ENCODE data around the gene MAP4K1. TPM values are rescaled to one million over a fixed set of nuclear protein-coding genes. Genes with fewer than 3 reads are reported as not detected.

MAP4K1 gene
- polyA plus RNA-seq, 2 of the 4 experiments (the other 2 are of a cell fraction), result 1.2 to 2.6 TPM

DNA sequence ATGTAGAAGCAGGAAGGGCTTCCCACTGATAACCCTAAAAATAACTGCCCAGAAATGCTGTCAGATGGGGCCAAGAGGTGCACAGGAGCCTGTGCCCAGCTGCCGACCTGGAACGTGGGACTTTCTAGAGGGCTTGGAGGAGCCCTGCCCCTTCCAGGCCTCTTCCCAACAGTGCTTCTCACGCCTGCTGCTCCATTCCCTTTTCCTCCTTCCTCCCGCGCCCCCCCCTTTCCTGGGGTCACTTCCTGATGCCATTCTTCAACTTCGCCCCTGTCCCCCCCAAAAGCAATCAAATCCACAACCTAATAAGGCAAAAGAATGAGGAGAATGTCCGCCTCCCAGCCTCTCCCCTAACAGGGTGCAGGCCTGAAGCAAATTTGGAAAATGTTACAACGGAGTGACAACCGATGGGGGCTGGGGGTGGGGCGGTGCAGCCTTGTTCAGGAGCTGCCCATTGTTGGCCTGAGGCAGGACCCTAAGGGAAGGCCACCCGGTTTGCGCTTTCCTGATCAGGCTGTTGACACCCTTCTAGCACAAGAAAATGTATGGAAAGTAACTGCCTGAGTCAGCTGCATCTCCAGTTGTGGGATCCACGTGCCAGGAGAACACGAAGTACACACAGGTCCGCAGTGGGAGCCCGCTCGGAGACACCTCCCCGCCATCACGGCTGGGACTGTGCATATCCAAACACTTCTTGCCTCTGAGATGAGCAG is 48.4 kb upstream of the MAP4K1 start:
- 42% methylated on average over 19 of the region's 19 CpGs for WGBS (ENCODE audit: missing lambda C conversion rate)
- TF ChIP-seq HOXB13 (CRISPR knock-in tag; IDR thresholded peaks at IDR 0.05; ENCODE audit: low read depth) (peak; percentile 85), FOXS1 (CRISPR knock-in tag; IDR thresholded peaks at IDR 0.05) (no peak), PBX3 (IDR thresholded peaks at IDR 0.05) (no peak), NR3C1 (IDR thresholded peaks at IDR 0.05) (no peak), SMC3 (IDR thresholded peaks at IDR 0.05) (no peak; the same call in 2 of the 3 replicates), MAX (IDR thresholded peaks at IDR 0.05) (peak; percentile 94), JUN (IDR thresholded peaks at IDR 0.05) (peak in 1 of 2 experiments; percentile 39; a peak in 1 of 5 replicates), FOSL2 (IDR thresholded peaks at IDR 0.05) (no peak), FOSL2 (CRISPR knock-in tag; IDR thresholded peaks at IDR 0.05) (peak; percentile 26; the same call in 1 of the 2 replicates), ZSCAN20 (CRISPR knock-in tag; IDR thresholded peaks at IDR 0.05) (no peak), EHF (CRISPR knock-in tag; IDR thresholded peaks at IDR 0.05) (peak; percentile 74; the same call in 1 of the 2 replicates), RCOR1 (IDR thresholded peaks at IDR 0.05; ENCODE audit: low read depth, low read length) (no peak), MAZ (IDR thresholded peaks at IDR 0.05; ENCODE audit: borderline replicate concordance, low read depth, low read length) (no peak), HOXB5 (CRISPR knock-in tag; IDR thresholded peaks at IDR 0.05) (peak; percentile 73; the same call in 1 of the 2 replicates), TFCP2L1 (CRISPR knock-in tag; IDR thresholded peaks at IDR 0.05) (peak; percentile 89), POLR2AphosphoS2 (conservative IDR thresholded peaks at IDR 0.05; ENCODE audit: low read length) (0 out of 2 replicates have a peak, but pooled peaks have one; percentile 57), ZNF302 (CRISPR knock-in tag; IDR thresholded peaks at IDR 0.05) (0 out of 2 replicates have a peak, but pooled peaks have one; percentile 70), MAFK (IDR thresholded peaks at IDR 0.05; ENCODE audit: partially characterized antibody) (peak; percentile 14), CEBPB (IDR thresholded peaks at IDR 0.05) (peak in 1 of 2 experiments; percentile 18; a peak in 1 of 4 replicates), GATA3 (IDR thresholded peaks at IDR 0.05; ENCODE audit: borderline replicate concordance) (peak; percentile 65; the same call in 1 of the 2 replicates), MYC (IDR thresholded peaks at IDR 0.05; ENCODE audit: borderline replicate concordance, low read length) (0 out of 2 replicates have a peak, but pooled peaks have one; percentile 35), HMGXB4 (CRISPR knock-in tag; IDR thresholded peaks at IDR 0.05; ENCODE audit: borderline replicate concordance) (0 out of 2 replicates have a peak, but pooled peaks have one; percentile 32), ZC3H11A (IDR thresholded peaks at IDR 0.05) (no peak), ATOH8 (CRISPR knock-in tag; IDR thresholded peaks at IDR 0.05; ENCODE audit: low read depth) (peak; percentile 25; the same call in 1 of the 2 replicates)
- TF ChIP-seq, protein P1, sequence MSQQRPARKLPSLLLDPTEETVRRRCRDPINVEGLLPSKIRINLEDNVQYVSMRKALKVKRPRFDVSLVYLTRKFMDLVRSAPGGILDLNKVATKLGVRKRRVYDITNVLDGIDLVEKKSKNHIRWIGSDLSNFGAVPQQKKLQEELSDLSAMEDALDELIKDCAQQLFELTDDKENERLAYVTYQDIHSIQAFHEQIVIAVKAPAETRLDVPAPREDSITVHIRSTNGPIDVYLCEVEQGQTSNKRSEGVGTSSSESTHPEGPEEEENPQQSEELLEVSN (IDR thresholded peaks at IDR 0.05; ENCODE audit: borderline replicate concordance, low read depth), result peak; percentile 88
- Histone ChIP-seq H3K4me2 (peak overlapping the region; percentile 77), H3K9me3 (no peaks in the 10 kb centered on the region), H3K4me1 (peaks cover 100% of the 10 kb centered on the region), H3K4me3 (peak overlapping the region; percentile 13; the same call in 2 of the 3 replicates), H3K27ac (peak overlapping the region; percentile 75 to 91)
- POLR2A ChIA-PET, result interaction anchor here (1.1 to 6.4 kb wide), 5 partner anchors 8 to 47 kb away, joined by 3 to 30 read pairs (median 7); partner anchors contain the start of genes ACTN4 and EIF3K
- FAIRE-seq (peak; percentile 74), DNase-seq (ENCODE audit: low read depth in 1 of 2, low spot score in 1 of 2) (peak in 1 of 2 experiments; percentile 86), ATAC-seq (peak; percentile 44 to 58)
- CTCF ChIA-PET, result interaction anchor here (1.1 to 20.1 kb wide), 8 partner anchors 4 to 73 kb away, joined by 3 to 336 read pairs (median 7); partner anchors contain the start of gene ACTN4
